Measurements from ENCODE around the gene TARS3.

The TARS3 gene

DNA sequence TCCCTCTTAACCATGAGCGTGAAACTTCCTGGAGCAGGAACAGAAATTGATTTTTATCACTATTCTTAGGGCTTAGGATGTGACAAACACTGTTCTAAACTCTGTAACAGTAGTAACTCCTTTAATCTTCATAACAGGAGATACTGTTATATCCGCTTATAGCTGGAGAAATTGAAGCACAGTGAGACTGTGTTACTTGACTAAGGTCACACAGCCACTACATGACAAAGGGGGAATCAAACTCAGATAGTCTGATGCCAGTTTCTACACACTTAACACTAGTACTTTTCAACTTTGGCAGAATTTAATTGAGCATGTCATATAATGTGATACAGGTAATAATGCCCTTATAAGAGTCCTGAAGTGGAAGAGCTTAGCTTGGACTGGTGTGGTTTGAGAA is 800 bp upstream of the TARS3 start:
- no peak for TF ChIP-seq JUND (IDR thresholded peaks at IDR 0.05; ENCODE audit: low read depth)
- in situ Hi-C loops (cut with HindIII; ENCODE audit: low pct_unique_long_range_greater_than_20kb, low sequenced_read_pairs), result no loop called here
- DNase-seq (ENCODE audit: low read depth in 1 of 2, low spot score in 1 of 2), result no peak

DNA sequence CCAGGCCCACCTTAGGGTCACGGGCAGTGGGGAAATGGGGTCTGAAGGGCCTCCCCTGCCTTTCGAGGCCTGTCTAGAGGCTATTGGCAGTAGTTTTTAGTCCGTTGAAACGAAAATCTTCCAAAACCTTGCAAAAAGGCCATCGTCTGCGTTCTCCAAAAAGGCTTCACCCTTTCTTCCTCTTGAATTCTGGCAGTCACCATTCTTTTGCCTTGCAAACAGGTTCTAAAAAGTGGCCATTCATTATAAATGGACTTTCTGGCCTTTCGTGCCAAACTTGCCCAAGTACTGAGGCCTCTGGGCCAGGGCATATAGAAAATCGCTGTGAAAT is 367 bp upstream of the TARS3 start:
- peak in 1 of 2 experiments; percentile 9 for DNase-seq (ENCODE audit: low read depth in 1 of 2, low spot score in 1 of 2)
- TF ChIP-seq JUND (IDR thresholded peaks at IDR 0.05; ENCODE audit: low read depth), result no peak
- in situ Hi-C loops (cut with HindIII; ENCODE audit: low pct_unique_long_range_greater_than_20kb, low sequenced_read_pairs), result no loop called here

- DNase-seq (ENCODE audit: low read depth in 1 of 2, low spot score in 1 of 2), result peak; percentile 6 to 9
Observed at GRCh38 chr15:101723171-101723873, 951 bp downstream of the TARS3 start.

GRCh38 chr15:101718896-101719295 is 5.4 kb downstream of the TARS3 start:
- in situ Hi-C loops (cut with HindIII; ENCODE audit: low pct_unique_long_range_greater_than_20kb, low sequenced_read_pairs), result no loop called here
- TF ChIP-seq JUND (IDR thresholded peaks at IDR 0.05; ENCODE audit: low read depth), result no peak
- no peak for DNase-seq (ENCODE audit: low read depth in 1 of 2, low spot score in 1 of 2)

More at GRCh38 chr15:101723171-101723873, 951 bp downstream of the TARS3 start:
- no peak for TF ChIP-seq JUND (IDR thresholded peaks at IDR 0.05; ENCODE audit: low read depth)
- in situ Hi-C loops (cut with HindIII; ENCODE audit: low pct_unique_long_range_greater_than_20kb, low sequenced_read_pairs), result no loop called here

- in situ Hi-C loops (cut with HindIII; ENCODE audit: low pct_unique_long_range_greater_than_20kb, low sequenced_read_pairs), result no loop called here
- DNase-seq (ENCODE audit: low read depth in 1 of 2, low spot score in 1 of 2), result no peak
- no peak for TF ChIP-seq JUND (IDR thresholded peaks at IDR 0.05; ENCODE audit: low read depth)
Observed at GRCh38 chr15:101712078-101712477, 12.2 kb downstream of the TARS3 start.

DNA sequence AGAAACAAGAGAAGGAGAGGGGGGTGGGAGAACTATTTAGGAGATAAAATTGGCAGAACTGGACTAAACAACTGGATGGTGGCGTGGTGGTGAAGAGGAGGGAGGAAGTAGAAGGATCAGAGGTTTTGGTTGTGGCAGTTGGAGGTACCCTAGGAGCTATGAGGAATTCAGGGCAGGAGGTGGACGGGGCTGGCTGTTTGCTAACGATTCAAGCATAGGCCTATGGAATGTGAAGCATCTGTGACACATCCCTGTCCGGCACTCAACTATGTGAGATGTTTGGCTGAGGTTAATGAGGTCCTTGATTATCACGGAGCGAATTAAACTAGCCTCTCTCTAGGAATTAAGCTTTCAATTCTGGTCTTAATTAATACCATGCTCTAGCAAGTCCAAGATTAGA is 13.5 kb downstream of the TARS3 start:
- in situ Hi-C loops (cut with HindIII; ENCODE audit: low pct_unique_long_range_greater_than_20kb, low sequenced_read_pairs), result no loop called here
- DNase-seq (ENCODE audit: low read depth in 1 of 2, low spot score in 1 of 2), result peak in 1 of 2 experiments; percentile 9
- TF ChIP-seq JUND (IDR thresholded peaks at IDR 0.05; ENCODE audit: low read depth), result no peak

DNA sequence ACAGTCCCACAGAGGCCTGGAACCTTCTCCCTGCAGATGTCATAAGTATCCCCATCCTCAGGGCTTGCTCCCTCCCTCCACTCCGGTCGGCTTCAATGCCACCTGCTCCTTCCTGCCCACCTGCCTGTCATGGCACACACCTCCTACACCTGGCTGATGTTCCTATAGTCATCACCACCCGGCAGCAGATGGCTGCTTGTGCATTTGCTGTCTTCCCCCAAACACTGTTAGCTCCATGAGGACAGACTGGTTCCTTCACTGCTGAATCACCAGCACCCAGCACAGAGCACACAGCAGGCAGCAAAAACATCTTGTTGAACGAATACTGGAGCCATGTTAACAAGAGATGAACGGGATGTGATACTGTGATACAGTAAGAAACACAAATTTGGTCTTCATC is 14.8 kb downstream of the TARS3 start:
- in situ Hi-C loops (cut with HindIII; ENCODE audit: low pct_unique_long_range_greater_than_20kb, low sequenced_read_pairs), result no loop called here
- DNase-seq (ENCODE audit: low read depth in 1 of 2, low spot score in 1 of 2), result no peak
- TF ChIP-seq JUND (IDR thresholded peaks at IDR 0.05; ENCODE audit: low read depth), result no peak

DNA sequence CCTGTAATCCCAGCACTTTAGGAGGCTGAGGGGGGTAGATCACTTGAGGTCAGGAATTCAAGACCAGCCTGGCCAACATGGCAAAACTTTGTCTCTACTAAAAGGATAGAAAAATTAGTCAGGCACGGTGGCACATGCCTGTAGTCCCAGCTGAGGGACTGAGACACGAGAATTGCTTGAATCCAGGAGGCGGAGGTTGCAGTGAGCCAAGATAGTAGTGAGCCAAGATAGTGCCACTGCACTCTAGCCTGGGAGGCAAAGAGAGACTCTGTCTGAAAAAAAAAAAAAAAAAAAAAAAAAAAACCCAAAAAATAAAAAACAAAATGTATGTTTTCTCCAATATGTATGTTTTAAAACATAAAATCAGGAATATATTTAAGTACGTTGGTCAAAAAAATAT is 16.3 kb downstream of the TARS3 start:
- in situ Hi-C loops (cut with HindIII; ENCODE audit: low pct_unique_long_range_greater_than_20kb, low sequenced_read_pairs), result no loop called here
- DNase-seq (ENCODE audit: low read depth in 1 of 2, low spot score in 1 of 2), result no peak
- no peak for TF ChIP-seq JUND (IDR thresholded peaks at IDR 0.05; ENCODE audit: low read depth)

GRCh38 chr15:101702077-101702476 is 22.2 kb downstream of the TARS3 start:
- TF ChIP-seq JUND (IDR thresholded peaks at IDR 0.05; ENCODE audit: low read depth), result no peak
- in situ Hi-C loops (cut with HindIII; ENCODE audit: low pct_unique_long_range_greater_than_20kb, low sequenced_read_pairs), result no loop called here

GRCh38 chr15:101698314-101698713 is 26.0 kb downstream of the TARS3 start:
- no peak for DNase-seq (ENCODE audit: low read depth in 1 of 2, low spot score in 1 of 2)
- in situ Hi-C loops (cut with HindIII; ENCODE audit: low pct_unique_long_range_greater_than_20kb, low sequenced_read_pairs), result no loop called here
- no peak for TF ChIP-seq JUND (IDR thresholded peaks at IDR 0.05; ENCODE audit: low read depth)

More at GRCh38 chr15:101702077-101702476, 22.2 kb downstream of the TARS3 start:
- no peak for DNase-seq (ENCODE audit: low read depth in 1 of 2, low spot score in 1 of 2)

GRCh38 chr15:101697488-101697887 is 26.8 kb downstream of the TARS3 start:
- in situ Hi-C loops (cut with HindIII; ENCODE audit: low pct_unique_long_range_greater_than_20kb, low sequenced_read_pairs), result no loop called here
- TF ChIP-seq JUND (IDR thresholded peaks at IDR 0.05; ENCODE audit: low read depth), result no peak

DNA sequence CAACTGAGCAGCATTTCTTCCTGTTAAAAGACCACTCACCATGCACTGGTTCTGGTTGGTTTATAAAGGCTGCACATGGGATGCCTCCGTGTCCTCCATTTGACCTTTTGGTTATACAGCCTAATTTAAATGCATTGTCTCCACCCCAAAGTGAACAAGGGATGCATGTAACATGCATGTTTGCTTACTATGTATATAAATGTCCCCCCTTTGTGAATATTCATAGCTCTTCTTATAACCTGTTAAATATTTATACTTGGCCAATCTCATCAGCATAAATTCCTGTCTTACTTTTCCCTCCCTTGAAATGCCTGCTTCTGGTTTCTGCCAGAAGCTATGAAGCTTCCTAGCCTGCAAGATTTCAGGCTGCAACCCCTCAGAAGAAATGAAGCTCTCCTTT is 27.4 kb downstream of the TARS3 start:
- no peak for DNase-seq (ENCODE audit: low read depth in 1 of 2, low spot score in 1 of 2)
- in situ Hi-C loops (cut with HindIII; ENCODE audit: low pct_unique_long_range_greater_than_20kb, low sequenced_read_pairs), result no loop called here
- no peak for TF ChIP-seq JUND (IDR thresholded peaks at IDR 0.05; ENCODE audit: low read depth)

More at GRCh38 chr15:101697488-101697887, 26.8 kb downstream of the TARS3 start:
- DNase-seq (ENCODE audit: low read depth in 1 of 2, low spot score in 1 of 2), result no peak

DNA sequence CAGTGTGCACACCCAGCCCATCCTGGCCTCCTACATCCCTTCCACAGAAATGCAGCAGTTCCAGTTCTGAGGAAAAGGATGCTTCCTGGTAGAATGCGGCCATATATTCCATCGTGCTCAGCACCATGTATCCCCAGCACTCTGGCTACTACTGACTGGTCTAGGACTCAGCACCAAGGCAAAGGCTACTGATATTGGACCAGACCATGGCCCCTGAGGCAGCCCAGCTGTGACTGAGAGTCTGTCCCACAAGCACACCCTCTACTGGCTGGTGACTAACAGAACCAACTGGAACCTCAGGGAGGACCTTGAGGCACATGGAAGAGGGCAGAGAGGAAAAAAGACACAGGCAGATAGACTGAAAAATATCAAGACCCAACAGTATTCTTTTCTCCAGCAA is 30.0 kb downstream of the TARS3 start:
- in situ Hi-C loops (cut with HindIII; ENCODE audit: low pct_unique_long_range_greater_than_20kb, low sequenced_read_pairs), result no loop called here

More for the DNA sequence above, 30.0 kb downstream of the TARS3 start:
- TF ChIP-seq JUND (IDR thresholded peaks at IDR 0.05; ENCODE audit: low read depth), result no peak
- DNase-seq (ENCODE audit: low read depth in 1 of 2, low spot score in 1 of 2), result peak in 1 of 2 experiments; percentile 19

Data from T47D (cell line).